ENCODE results near the gene GOLGA2. TPM values are rescaled to one million over a fixed set of nuclear protein-coding genes. Genes with fewer than 3 reads are reported as not detected.

The GOLGA2 gene
- total RNA-seq, 2 experiments from 2014 or later = 44.3 to 48.3 TPM

DNA sequence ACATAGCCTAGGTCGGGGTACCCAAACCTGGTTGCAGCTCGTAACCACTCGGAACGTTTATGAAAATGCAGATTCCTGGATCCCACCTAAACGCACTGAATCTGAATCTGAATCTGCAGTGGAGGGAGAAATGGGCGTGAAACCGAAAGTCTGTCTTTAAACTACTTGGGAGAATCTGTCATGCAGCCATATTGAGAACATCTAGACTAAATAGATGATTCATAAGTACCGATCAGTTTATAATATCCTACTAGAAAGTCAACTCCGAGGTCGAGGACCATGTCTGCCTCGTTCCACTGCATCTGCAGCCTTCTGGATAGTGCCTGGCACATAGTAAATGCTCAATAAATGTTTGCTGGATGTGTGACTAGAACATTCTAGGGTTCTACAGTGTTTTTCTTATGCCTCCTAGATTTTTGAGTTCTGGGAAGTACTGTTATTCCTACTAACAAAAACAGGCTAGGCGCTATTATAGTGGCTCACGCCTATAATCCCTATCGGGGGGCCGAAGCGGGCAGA lies 47.5 kb upstream of the GOLGA2 start:
- H3K27ac Mint-ChIP-seq = peak overlapping the region; percentile 93
- Histone ChIP-seq H3K4me1 (ENCODE audit: insufficient read depth, low read length) (peaks cover 32% of the 10 kb centered on the region), H3K27ac (ENCODE audit: low read depth in 1 of 2, low read length in 2 of 2) (peak overlapping the region; percentile 80 to 91), H3K4me3 (ENCODE audit: low read length) (peak overlapping the region; percentile 80), H3K36me3 (ENCODE audit: insufficient read depth, low read length) (peaks cover 22% of the 10 kb centered on the region), H3K9me3 (ENCODE audit: control insufficient read depth in 1 of 2, insufficient read depth in 1 of 2, low read length in 2 of 2) (no peaks in the 10 kb centered on the region), H3K27me3 (ENCODE audit: control insufficient read depth in 1 of 2, insufficient read depth in 2 of 2, low read length in 2 of 2) (no peaks in the 10 kb centered on the region)
- POLR2A ChIA-PET = no interaction called here
- peaks cover 31% of the 10 kb centered on the region for H3K4me1 Mint-ChIP-seq (ENCODE audit: low read depth)
- CTCF ChIA-PET = interaction anchor here (3.6 kb wide), 1 partner anchor 18 kb away, joined by 19 read pairs; no protein-coding TSS in a partner anchor
- ATAC-seq (ENCODE audit: poor library complexity) (no peak), DNase-seq (peak in 1 of 14 experiments; percentile 20)
- peaks cover 43% of the 10 kb centered on the region for H3K36me3 Mint-ChIP-seq (ENCODE audit: low read depth)
- H3K4me3 Mint-ChIP-seq = peak overlapping the region; percentile 91
- no peaks in the 10 kb centered on the region for H3K9me3 Mint-ChIP-seq
- TF ChIP-seq, protein P1, sequence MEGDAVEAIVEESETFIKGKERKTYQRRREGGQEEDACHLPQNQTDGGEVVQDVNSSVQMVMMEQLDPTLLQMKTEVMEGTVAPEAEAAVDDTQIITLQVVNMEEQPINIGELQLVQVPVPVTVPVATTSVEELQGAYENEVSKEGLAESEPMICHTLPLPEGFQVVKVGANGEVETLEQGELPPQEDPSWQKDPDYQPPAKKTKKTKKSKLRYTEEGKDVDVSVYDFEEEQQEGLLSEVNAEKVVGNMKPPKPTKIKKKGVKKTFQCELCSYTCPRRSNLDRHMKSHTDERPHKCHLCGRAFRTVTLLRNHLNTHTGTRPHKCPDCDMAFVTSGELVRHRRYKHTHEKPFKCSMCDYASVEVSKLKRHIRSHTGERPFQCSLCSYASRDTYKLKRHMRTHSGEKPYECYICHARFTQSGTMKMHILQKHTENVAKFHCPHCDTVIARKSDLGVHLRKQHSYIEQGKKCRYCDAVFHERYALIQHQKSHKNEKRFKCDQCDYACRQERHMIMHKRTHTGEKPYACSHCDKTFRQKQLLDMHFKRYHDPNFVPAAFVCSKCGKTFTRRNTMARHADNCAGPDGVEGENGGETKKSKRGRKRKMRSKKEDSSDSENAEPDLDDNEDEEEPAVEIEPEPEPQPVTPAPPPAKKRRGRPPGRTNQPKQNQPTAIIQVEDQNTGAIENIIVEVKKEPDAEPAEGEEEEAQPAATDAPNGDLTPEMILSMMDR (IDR thresholded peaks at IDR 0.05) = no peak
- H3K27me3 Mint-ChIP-seq = no peaks in the 10 kb centered on the region
- intact Hi-C loops (cut with DNase I, micrococcal nuclease) = loop anchor here (2.0 to 10.0 kb wide), 7 partner anchors 46 to 464 kb away; partner anchors contain the start of genes CIZ1 (in 1 of the 2), GOLGA2 (in 1 of the 2), ODF2 (in 1 of the 2) and PTGES2 (in 1 of the 2)

DNA sequence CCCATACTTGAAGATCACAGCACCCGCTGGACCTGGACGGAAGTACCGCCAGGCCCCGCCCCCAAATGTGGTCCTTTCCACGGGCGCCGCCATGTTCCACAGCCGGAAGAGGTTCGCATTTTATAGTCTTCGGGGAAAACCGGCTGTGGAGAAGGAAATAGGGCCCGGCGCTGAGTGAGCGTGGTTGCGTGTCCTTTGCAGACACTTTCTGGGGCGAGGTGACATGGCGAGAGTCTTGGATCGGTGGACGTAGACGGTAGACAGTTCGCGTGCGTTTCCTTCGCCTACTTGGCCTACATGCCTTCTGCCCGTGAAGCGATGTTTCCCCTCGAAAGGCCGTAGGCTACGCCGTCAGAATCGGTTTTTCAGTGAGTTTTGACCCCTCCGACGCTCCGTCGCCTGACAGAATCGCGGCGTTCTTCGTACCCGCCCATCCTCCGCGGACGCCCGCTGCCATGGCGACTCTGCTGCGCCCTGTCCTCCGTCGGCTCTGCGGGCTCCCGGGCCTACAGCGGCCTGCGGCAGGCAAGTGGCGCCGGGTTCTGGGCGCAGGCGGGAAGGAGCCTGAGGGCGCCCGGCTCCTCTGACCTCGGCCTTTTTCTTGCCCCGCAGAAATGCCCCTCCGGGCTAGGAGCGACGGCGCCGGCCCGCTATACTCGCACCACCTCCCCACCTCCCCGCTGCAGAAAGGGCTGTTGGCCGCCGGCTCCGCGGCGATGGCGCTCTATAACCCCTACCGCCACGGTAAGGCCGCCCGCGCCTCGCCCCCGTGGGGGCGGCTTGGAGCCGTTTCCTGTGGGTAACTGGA lies 46.8 kb upstream of the GOLGA2 start, which contains the start of the genes COQ4 and TRUB2:
TSS of gene COQ4 (plus strand) at position 436 of the 808 bp plus-strand sequence. CDS start at position 456, 20 bp downstream.
TSS of gene TRUB2 (minus strand) at position 44 of the 808 bp plus-strand sequence. CDS start at position 5, 39 bp downstream.
- POLR2A ChIA-PET = interaction anchor here (1.0 kb wide), 1 partner anchor 45 kb away, joined by 3 read pairs; no protein-coding TSS in a partner anchor
- Histone ChIP-seq H3K27ac (ENCODE audit: low read depth in 1 of 2, low read length in 2 of 2) (peak within 1 kb of the TSS; percentile 80 to 91), H3K4me1 (ENCODE audit: insufficient read depth, low read length) (peaks cover 32% of the 10 kb centered on the region), H3K4me3 (ENCODE audit: low read length) (peak within 1 kb of the TSS; percentile 80), H3K9me3 (ENCODE audit: control insufficient read depth in 1 of 2, insufficient read depth in 1 of 2, low read length in 2 of 2) (no peaks in the 10 kb centered on the region), H3K36me3 (ENCODE audit: insufficient read depth, low read length) (peaks cover 23% of the 10 kb centered on the region), H3K27me3 (ENCODE audit: control insufficient read depth in 1 of 2, insufficient read depth in 2 of 2, low read length in 2 of 2) (no peaks in the 10 kb centered on the region)
- Mint-ChIP-seq H3K9me3 (no peaks in the 10 kb centered on the region), H3K36me3 (ENCODE audit: low read depth) (peaks cover 41% of the 10 kb centered on the region), H3K27me3 (no peaks in the 10 kb centered on the region), H3K4me3 (peak within 1 kb of the TSS; percentile 91), H3K27ac (peak within 1 kb of the TSS; percentile 93), H3K4me1 (ENCODE audit: low read depth) (peaks cover 31% of the 10 kb centered on the region)
- intact Hi-C loops (cut with DNase I, micrococcal nuclease) = loop anchor here (1.0 to 10.0 kb wide), 10 partner anchors 18 to 465 kb away; partner anchors contain the start of genes URM1 (in 2 of the 2), CIZ1 (in 1 of the 2), GOLGA2 (in 1 of the 2) and ODF2 (in 1 of the 2)
- TF ChIP-seq, protein P1 (IDR thresholded peaks at IDR 0.05) = no peak
- DNase-seq (peak; percentile 87 to 96 (median 90)), ATAC-seq (ENCODE audit: poor library complexity) (peak; percentile 89)
- CTCF ChIA-PET = interaction anchor here (0.7 to 3.6 kb wide), 3 partner anchors 19 to 45 kb away, joined by 3 to 19 read pairs (median 5); no protein-coding TSS in a partner anchor

DNA sequence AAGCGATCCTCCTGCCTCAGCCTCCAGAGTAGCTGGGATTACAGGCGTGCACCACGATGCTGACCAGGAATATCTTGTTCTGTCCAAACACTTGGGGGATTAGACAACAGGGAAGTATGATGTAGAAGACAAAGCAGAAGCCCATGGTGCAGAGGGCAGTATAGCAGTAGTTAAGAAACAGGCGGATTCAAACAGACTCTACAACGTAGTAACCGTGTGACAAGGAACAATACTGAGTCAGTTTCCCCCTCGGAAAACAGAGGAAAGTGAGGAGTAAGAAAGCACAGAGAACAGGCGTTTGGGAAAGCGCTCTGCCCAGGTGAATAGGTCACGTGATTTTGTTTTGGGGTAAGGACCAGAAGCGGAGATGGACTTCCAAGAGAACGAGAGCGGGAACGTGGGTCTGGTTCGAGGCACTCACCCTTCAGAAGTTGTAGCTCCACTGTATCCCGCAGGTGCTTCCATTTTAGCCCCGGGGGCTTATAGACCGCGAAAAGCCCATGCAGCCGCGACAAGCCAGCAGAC lies 46.1 kb upstream of the GOLGA2 start:
- Mint-ChIP-seq H3K27ac (peak overlapping the region; percentile 93), H3K36me3 (ENCODE audit: low read depth) (peaks cover 46% of the 10 kb centered on the region), H3K27me3 (no peaks in the 10 kb centered on the region), H3K9me3 (no peaks in the 10 kb centered on the region), H3K4me1 (ENCODE audit: low read depth) (peaks cover 31% of the 10 kb centered on the region), H3K4me3 (peak overlapping the region; percentile 91)
- DNase-seq (no peak), ATAC-seq (ENCODE audit: poor library complexity) (no peak)
- TF ChIP-seq, protein P1 (IDR thresholded peaks at IDR 0.05) = no peak
- H3K4me1 ChIP-seq (ENCODE audit: insufficient read depth, low read length) = peaks cover 32% of the 10 kb centered on the region
- intact Hi-C loops (cut with DNase I, micrococcal nuclease) = loop anchor here (1.0 to 10.0 kb wide), 10 partner anchors 18 to 465 kb away; partner anchors contain the start of genes URM1 (in 2 of the 2), CIZ1 (in 1 of the 2), GOLGA2 (in 1 of the 2) and ODF2 (in 1 of the 2)
- ChIA-PET POLR2A (interaction anchor here (1.0 kb wide), 2 partner anchors 20 to 46 kb away, joined by 3 to 4 read pairs; no protein-coding TSS in a partner anchor), CTCF (interaction anchor here (0.7 to 1.5 kb wide), 2 partner anchors 19 to 44 kb away, joined by 3 to 5 read pairs; no protein-coding TSS in a partner anchor)
- peak overlapping the region; percentile 80 to 91 for H3K27ac ChIP-seq (ENCODE audit: low read depth in 1 of 2, low read length in 2 of 2)
- H3K27me3 ChIP-seq (ENCODE audit: control insufficient read depth in 1 of 2, insufficient read depth in 2 of 2, low read length in 2 of 2) = no peaks in the 10 kb centered on the region
- no peaks in the 10 kb centered on the region for H3K9me3 ChIP-seq (ENCODE audit: control insufficient read depth in 1 of 2, insufficient read depth in 1 of 2, low read length in 2 of 2)
- H3K36me3 ChIP-seq (ENCODE audit: insufficient read depth, low read length) = peaks cover 29% of the 10 kb centered on the region
- peak overlapping the region; percentile 80 for H3K4me3 ChIP-seq (ENCODE audit: low read length)

Data from CD4-positive, alpha-beta T cell (primary cell).